ENCODE data around the gene AP2A2.

DNA sequence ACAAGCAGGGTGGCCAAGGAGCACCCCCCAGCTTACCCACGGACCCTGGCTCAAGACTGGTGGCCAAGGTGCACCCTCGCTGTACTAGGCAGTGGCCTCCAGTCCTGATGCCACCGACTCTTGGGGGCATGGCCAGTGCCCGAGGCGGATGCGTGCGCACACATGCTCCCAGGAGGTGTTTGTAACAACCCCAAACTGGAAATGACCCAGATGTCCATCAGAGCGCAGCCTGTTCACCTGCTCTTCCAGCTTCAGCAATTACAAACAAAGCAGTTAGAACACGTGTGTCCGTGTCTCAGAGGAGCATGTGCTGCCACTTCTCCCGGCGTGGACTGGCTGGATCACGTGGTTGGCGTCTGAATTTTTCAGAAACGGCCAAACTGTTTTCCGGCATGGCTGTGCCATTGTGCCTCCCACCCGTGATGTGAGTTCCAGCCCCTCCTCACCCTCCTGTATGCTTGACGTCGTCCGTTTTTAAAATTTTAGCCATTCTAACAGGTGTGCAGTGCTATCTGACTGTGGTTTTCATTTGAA is 118.0 kb downstream of the AP2A2 start:
- TF ChIP-seq POLR2A (IDR thresholded peaks at IDR 0.05; ENCODE audit: low read depth), result no peak
- TF ChIP-seq, protein P1, sequence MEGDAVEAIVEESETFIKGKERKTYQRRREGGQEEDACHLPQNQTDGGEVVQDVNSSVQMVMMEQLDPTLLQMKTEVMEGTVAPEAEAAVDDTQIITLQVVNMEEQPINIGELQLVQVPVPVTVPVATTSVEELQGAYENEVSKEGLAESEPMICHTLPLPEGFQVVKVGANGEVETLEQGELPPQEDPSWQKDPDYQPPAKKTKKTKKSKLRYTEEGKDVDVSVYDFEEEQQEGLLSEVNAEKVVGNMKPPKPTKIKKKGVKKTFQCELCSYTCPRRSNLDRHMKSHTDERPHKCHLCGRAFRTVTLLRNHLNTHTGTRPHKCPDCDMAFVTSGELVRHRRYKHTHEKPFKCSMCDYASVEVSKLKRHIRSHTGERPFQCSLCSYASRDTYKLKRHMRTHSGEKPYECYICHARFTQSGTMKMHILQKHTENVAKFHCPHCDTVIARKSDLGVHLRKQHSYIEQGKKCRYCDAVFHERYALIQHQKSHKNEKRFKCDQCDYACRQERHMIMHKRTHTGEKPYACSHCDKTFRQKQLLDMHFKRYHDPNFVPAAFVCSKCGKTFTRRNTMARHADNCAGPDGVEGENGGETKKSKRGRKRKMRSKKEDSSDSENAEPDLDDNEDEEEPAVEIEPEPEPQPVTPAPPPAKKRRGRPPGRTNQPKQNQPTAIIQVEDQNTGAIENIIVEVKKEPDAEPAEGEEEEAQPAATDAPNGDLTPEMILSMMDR (IDR thresholded peaks at IDR 0.05), result no peak
